ENCODE results near the gene TMPRSS13.
"Not testable (repeated sequence)": the region's sequence is repeated elsewhere in the genome, so short reads cannot be mapped to it uniquely, and the experiment has no call there.

Gene TMPRSS13

DNA sequence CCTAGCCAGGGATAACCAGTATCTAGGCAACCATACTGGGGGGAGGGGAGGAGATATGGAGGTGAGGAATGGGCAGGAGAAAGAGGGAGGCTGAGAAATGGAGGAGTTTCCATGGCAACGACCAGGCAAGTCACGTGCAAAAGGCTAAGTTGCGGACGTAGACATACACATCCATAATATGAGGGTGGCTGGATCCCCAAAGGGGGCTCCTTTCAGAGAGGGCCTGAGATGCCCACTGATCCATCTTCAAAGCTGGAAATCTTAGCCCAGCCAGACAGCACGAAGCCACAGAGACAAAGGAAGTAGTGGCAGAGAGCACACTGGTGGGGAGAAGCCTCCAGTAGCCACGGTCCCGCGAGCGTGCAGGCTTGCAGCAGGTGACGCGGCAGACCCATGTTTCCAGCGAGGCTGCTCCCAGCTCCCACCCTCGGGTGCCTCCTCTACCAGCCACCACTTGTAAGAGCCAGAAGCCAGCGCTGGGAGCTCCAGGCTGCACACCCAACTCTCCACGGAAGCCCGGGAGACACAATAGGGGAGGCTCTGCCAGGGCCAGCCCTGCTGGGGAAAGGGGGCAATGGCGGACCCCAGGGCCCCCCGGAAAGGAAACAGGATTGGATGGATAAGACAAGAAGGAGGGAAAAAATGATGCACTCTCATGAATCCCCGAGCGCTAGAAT is 53.7 kb downstream of the TMPRSS13 start:
- no peak for DNase-seq (ENCODE audit: extremely low read depth in 1 of 2, low read depth in 1 of 2)

DNA sequence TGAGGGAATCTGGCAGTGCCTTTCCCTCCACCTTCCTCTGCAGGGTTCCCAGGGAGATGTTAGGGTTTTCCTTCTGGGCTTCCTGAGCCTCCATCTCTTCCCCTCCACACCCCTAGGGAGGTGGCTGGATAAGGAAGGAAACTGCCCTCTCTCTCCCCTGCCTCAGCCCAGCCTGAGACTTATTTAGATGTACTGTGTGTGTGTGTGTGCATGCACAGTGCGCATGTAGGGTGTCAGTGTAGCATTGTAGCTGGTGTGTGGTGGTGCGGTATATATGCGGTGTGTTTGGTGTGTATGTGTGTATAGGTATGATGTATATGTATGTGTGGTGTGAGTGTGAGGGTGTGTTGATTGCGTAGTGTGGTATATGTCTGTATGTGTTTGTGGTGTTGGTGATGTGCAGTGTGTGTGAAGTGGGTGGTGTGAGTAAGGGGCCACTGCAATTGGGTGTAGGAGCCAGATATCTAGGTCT is 54.3 kb downstream of the TMPRSS13 start:
- DNase-seq (ENCODE audit: extremely low read depth in 1 of 2, low read depth in 1 of 2) = no peak

DNA sequence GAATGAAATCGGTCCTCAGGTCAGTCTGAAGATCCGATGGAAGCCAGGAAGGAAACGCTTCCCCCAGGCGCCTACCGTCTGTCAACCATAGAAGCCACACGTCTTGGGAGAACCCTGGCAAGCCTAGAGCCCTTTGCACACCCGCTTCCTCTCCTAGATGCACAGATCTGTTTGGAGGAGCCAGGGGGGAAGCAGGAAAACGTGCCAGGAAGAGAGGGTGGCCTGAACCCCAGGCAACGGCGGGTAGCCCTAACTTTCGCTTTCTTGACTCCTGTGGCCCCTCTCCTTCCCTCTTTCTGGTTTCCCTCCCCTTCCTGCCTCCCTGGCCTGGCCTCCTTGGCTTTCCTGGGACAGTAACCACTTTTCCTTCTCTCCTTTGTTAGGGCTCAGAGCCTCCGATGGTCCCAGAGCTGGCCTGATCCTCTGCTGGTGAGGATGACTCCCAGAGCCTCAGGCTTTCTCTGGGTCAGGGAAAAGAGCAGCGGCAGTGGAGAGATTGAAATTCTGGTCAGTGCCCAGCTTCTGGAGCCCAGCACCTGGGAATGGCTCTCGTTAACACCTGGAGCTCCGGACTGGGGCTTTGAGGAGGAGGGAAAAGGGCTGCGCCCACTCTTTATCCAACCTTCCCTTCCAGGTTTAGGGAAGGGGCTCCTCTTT is 54.8 kb downstream of the TMPRSS13 start:
- no peak for DNase-seq (ENCODE audit: extremely low read depth in 1 of 2, low read depth in 1 of 2)

DNA sequence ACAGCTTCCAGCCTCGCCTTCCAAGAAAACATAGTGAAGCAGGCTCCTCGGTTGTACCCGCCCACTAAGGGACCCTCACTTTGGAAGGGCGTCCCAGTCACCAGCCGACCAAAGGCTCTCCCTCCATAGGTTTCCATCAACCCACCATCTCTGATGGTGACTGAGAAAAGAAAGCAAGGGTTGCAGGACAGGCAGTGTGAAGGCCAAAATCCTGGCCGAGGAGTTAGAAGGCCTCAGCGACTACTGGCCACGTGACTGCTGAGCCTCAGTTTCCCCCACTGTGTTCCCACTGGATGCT is 55.4 kb downstream of the TMPRSS13 start:
- no peak for DNase-seq (ENCODE audit: extremely low read depth in 1 of 2, low read depth in 1 of 2)

DNA sequence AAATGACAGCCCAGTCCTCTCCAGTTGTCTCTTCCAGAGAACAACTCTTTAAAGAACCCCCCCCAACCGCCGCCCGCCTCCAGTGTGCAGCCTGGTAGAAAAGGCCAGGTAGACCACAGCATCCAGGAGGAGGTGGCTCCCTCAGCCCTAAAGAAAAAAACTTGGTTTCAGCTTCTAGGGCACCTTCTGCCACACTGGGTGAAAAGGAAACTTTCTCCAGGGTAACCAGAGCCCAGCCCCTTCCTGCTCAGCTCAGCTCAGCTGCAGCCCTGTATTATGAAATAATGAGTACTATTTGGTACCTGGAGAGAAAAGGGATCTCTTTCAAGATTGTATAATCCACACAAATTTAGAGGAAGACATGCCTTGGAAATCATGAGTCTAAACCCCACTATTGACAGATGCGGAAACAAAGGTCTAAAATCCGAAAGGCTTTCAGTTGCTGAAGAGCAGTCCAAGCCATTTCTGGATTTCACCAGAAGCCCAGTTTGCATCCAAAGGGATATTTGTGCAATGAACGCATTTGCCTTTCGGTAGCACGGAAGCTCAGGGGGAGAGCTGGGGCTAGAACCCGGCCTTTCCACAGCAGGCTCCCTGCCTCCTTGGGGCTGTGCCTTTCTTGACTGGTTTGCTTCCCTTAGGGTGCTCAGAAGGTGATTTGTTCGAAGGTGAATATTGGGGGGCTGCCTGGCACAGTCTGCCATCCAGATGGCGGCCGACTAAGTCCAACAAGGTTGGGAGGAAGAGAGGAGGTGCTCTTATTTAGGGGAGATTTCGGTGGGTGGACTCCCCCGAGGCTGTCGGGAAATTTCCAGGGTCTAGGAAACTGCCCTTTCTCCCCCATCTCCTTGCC is 56.0 kb downstream of the TMPRSS13 start:
- no peak for DNase-seq (ENCODE audit: extremely low read depth in 1 of 2, low read depth in 1 of 2)

DNA sequence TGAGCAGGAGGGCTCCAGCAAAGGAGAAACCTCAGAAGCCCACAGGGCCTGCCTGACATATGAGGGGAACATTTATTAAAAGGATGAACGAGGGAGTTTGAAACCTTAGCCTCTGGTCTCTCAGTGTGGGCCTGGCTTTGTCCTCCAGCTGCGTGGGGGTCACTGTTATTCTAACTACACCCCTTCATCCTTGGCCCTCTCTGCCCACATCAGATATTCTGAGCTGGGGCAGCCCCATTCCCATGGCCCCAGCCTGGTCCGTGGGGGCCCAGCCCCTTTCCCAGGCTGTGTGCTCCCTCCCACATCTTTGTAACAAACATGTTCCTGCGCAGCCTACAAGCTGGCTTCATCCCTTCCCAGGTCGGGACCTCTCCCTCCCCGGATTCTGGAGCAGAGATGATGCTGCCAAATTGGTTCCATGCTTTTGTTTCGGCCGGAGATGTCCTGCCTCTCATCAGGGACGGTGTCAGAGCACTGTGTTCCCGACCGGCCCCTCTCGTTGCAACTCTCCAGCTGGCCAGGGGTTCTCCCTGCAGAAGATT is 56.7 kb downstream of the TMPRSS13 start:
- DNase-seq (ENCODE audit: extremely low read depth in 1 of 2, low read depth in 1 of 2) = no peak

DNA sequence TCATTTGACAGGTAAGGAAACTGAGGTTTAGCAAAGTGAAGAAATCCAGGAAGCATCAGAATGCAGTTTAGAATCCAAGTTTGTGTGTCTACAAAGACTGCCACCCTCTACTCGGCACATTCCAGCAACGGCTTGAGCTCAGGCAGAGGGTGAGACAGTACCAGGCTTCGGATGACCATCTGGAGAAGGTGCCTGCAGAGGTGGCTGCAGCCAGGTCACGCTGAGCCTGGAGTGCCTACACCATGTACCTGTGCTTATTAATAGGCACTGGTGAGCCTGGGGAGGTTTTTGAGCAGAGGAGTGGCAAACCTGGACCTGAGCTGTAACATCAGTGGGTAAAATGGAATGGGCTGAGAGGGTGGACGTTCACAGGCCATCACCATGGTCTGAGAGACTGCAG is 57.4 kb downstream of the TMPRSS13 start:
- no peak for DNase-seq (ENCODE audit: extremely low read depth in 1 of 2, low read depth in 1 of 2)

DNA sequence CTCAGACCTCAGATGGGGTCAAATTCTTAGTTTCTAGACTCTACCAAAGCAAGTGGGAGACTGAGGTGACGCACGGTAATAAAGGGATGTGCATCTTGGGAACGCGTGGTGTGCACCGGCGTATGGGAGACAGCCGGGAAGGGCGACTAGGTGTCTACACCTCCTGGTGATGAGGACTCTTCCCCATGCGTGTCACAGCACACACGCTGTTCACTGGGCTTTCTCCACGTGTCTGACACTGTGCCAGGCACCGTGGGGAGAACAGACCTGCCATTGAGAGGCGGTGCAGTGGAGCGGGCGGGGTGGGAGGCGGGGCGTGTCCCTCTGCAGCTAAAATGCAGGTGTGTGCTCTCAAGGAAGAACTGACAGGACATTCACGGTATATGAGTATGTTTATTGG is 58.0 kb downstream of the TMPRSS13 start:
- no peak for DNase-seq (ENCODE audit: extremely low read depth in 1 of 2, low read depth in 1 of 2)

DNA sequence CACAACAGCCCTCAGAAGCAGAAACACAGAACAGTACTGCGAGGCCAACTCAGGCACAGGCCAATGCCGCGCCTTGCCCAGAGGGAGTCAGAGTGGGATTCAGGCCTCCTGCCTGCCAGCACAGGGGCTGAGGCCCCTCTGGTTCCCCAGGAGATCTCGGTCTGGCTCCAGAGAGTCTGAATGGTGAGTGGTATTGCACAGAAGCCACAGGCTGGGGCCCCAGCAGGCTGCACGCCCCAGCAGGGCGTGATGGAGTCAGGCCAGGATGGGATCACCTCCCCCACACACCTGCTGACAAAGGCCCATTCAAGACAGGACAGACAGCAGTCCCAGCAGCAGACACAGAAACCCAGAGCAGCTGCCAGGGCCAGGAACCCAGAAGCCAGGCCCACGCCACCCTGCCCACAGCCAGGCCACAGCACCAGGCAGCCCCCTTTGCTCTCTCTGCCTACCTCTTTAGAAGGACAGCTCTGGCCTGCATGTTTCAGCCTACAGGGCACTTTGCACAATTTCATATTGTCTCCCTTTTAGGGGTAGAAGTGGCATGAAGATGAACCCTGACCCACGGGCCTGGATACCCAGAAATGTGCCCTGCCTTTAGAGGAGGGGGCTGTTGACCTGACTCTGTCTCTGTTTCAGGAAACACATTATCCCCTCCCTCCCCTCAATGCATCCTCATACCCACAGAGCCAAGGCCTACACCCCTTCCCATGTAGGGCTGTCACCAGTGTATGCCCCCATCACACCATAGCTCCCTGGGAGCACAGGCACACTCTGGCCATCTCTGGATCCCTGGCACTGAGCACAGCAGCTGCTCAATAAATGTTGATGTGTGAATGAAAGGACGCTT is 58.9 kb downstream of the TMPRSS13 start:
- DNase-seq (ENCODE audit: extremely low read depth in 1 of 2, low read depth in 1 of 2) = no peak

DNA sequence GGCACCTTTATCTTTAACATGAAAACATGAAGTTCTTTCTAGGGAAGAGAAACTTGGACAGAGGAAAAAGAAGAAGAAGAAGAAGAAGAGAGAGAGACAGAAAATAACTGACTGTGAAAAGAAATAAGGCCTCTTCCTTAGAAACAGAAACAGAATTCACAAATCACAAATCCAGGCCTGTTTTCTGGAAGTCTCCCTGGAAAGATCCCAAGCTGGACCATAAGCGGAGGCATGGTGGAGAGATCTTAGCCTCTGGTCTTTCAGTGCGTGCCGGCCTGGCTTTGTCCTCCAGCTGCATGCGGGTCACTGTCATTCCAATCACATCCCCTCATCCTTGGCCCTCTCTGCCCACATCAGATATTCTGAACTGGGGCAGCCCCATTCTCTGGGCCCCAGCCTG is 59.6 kb downstream of the TMPRSS13 start:
- DNase-seq (ENCODE audit: extremely low read depth in 1 of 2, low read depth in 1 of 2) = no peak

DNA sequence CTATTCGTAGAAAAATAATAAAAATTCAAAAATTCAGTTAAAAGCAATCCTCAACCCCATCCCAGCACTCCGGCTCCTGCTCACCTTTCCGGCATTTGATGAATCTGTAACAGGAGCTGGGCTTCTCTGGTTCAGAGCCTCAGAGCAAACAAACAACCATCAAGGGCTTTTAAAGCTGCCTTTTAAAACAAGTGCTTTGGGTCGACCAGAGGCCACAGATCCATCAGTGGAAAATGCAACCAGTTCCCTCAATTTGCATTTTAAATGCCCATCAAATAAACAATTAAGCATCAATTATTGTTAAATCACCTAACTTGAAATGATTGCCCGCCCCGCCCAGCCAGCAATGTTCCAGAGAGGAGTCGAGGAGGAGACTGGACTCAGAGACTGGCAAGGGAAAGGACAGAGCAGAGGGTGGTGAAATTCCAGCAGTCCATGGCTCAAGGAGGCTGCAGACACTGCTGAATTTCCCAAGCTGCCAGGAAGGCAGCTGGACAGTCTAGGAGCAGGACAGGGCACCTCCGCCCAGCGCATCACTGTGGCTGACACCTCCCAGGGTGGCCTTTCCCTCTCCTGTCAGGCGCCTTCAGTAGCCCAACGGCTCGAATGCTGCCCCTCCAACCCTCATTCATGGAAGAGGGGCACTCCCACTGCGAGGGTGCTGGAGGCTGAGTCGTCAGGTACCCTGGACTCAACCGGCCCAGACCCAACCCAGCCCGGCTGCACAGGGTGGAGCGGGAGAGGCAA is 60.2 kb downstream of the TMPRSS13 start:
- no peak for DNase-seq (ENCODE audit: extremely low read depth in 1 of 2, low read depth in 1 of 2)

DNA sequence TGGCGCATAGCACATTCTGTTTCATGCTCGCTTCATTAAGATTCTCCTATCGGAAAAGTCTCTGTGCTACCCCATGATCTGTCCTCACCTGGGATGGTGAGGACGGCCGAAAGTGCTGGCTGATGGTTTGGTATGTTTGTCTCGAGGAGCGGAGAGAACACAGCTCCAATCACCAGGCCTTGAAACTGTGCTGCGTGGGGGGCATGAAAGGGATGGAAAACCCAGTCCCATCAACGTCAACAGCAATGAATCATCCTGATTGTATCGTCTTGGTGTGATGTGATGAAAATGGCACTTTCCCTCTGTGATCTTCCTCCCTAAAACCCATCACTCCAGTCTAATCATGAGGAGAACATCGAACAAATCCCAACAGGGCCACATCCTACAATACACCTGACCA is 61.1 kb downstream of the TMPRSS13 start:
- no peak for DNase-seq (ENCODE audit: extremely low read depth in 1 of 2, low read depth in 1 of 2)

DNA sequence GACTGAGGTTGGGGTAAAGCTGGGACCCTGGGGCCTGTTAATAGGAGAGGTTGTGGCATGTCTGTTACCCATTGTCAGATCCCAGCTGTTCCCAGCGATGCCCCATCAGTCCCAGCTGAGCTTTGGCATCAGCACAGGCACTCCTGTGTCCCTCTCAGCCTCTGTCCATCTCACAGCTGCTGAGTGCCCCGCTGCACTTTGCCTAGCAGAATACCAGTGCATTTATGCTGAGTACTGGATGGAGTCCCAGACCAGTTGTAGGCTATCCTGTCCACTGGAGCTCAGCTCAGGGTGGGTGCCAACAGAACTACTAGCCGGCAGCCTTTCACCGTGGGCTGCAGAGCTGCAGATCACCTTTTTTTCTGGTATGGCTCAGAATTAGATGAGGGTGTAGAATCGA is 62.7 kb downstream of the TMPRSS13 start:
- no peak for DNase-seq (ENCODE audit: extremely low read depth in 1 of 2, low read depth in 1 of 2)

DNA sequence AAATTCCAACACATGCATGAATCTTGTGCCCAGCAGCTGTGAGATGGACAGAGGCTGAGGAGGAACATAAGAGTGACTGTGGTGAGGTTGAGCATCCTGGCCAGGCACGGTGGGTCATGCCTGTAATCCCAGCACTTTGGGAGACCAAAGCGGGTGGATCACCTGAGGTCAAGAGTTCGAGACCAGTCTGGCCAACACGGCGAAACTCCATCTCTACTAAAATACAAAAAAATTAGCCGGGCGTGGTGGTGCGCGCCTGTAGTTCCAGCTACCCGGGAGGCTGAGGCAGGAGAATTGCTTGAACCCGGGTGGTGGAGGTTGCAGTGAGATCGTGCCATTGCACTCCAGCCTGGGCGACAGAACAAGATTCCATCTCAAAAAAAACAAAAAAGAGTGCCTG is 63.7 kb downstream of the TMPRSS13 start:
- DNase-seq (ENCODE audit: extremely low read depth in 1 of 2, low read depth in 1 of 2) = not testable (repeated sequence)

DNA sequence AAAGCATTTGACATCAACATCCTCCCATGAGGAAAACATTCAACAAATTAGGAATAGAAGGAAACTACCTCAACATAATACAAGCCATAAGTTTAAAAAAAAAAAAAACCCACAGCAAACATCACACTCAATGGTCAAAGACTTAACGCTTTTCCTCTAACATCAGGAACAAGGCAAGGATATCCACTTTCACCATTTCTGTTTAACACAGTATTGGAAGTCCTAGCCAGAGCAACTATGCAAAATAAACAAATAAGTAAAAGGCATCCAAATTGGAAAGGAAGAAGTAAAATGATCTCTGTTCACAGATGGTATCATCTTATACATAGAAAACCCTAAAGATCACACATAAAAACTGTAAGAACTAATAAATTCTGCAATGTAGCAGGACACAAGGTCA is 65.8 kb downstream of the TMPRSS13 start:
- DNase-seq (ENCODE audit: extremely low read depth in 1 of 2, low read depth in 1 of 2) = no peak

DNA sequence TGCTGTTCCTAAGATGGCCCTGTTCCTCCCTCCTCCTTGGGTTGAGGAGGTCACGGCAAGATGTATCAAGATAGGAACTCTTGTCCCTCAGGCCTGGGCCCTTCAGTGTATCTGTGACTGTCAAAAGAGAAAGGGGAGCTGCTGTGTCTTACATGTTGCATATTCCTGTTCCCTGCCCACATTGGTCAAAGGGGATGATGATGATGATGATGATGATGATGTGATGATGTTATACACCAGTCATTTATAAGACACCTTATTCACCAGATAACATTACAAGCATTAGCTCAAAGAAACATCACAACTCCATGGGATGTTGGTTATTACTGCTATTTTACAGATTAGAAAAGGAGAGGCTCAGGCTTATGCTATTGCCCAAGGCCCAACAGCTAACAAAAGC is 66.4 kb downstream of the TMPRSS13 start:
- no peak for DNase-seq (ENCODE audit: extremely low read depth in 1 of 2, low read depth in 1 of 2)

DNA sequence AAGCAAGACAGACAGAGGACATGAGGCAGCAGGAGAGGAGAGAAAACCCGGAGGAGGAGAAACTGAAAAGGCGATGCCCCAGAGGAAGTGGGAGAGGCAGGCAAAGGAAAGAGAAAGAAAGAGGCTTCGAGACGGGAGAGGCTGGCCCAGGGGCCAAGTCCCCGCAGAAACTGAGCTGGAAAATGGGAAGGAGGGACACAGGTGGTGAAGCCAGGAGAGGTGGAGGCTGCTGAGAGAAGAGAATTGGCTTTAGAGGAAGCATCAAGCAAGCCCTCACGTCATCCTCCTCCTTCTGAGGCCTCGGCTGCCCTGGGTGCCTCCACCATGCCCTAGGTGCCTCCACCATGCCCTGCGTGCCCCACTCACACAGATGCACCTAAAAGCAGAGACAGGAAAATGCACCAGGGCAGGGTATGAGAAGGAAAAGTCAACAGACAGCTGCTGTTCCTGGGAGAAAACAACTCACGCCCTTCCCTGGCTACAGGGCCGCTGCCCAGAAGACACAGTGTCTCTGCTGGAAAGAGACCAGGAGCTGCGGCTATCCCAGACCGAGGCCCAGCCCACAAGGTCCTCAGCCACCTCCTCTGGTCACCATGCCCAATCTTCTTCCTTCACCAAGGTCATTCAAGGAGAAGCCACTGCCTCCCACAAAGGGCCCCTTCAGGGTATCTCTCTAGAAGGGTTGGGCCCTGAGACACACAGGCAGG is 67.0 kb downstream of the TMPRSS13 start:
- no peak for DNase-seq (ENCODE audit: extremely low read depth in 1 of 2, low read depth in 1 of 2)

DNA sequence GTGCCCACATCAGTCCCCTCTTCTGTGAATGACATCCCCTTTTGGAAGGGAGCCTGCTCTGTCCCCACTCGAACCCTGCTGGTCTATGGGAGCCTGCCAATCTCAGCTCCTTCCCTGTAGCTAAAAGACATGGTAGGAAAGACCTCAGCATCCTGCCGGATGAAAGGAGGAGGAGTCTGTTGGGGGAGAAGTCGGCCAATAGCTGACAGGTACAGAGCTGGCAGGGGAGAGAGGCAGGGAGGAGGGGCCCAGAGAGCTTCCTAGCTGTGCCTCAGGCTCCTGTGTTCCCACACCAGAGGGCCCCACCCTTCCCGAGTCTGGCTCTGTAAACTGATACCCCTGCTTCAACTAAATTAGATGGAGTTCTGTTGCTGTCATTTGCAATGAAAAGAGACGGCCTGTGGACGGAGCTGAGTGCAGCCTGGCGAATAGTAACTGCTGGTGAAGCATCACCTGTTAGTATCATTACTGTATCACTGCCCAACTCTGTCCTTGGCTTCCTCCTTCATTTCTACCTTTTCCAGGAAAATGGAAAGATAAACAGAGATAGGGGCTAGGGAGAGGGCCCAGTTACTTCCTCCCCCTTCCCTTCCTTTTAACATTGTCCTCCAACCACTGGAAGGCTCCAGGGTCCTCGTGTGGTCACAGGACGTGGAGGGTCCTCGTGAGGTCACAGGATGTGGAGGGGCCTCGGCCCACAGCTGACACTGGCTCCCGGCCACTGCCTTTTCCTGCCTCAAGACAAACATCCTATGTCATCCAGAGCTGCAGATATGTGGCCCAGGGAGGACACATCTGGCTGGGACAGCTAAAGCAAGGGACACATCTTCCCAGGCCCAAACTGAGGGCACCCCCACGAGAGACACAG is 67.8 kb downstream of the TMPRSS13 start:
- no peak for DNase-seq (ENCODE audit: extremely low read depth in 1 of 2, low read depth in 1 of 2)

DNA sequence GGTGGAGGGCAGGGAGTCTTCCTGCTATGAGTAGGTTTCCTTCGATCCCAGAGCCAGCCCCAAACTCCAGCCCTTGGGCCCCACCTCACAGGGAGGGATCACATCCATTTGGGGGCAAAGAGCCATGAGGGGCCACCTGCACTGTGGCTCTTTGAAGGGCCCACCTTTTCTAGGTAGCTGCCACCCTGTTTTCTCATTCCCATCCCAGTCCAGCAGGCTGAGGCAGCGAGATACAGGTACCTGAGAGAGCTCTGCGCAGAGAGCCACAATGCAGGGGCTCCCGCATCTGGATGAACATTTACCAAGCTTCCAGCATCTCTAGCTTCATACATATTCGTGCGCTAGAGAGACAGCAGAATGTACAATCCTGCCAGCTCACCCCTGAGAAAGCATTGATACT is 69.1 kb downstream of the TMPRSS13 start:
- DNase-seq (ENCODE audit: extremely low read depth in 1 of 2, low read depth in 1 of 2) = no peak

Data from stimulated activated CD8-positive, alpha-beta memory T cell treated with anti-CD3 and anti-CD28 coated beads, Interleukin-7, amount 100 ng/mL, for 48 hours (primary cell).